ENCODE data around the gene ZNF414. TPM values are rescaled to one million over a fixed set of nuclear protein-coding genes. Genes with fewer than 3 reads are reported as not detected.

ZNF414 gene
- polyA plus RNA-seq, 1 donor (not counting 4 experiments of a cell fraction or from before 2014, with no cell fraction given), result 1.9 TPM

DNA sequence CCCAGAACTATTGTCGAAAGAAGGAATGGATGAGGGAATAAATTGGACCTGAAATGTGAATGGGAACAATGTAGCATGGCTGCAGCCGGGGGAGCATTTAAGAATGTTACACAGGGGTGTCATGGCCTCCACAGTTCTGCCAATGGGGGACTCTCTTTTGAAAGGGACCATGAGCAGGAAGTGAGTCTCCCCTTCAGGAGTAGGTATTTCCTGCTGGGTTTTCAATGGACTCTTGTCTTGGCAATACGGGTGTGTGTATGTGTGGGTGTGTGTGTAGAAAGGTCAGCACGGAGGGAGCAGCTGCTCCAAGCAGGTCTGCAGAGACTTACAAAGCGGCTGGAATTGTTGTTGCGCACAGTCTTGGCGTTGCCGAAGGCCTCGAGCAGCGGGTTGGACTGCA, 38.8 kb upstream of the ZNF414 start:
- Histone ChIP-seq H2AFZ (ENCODE audit: control insufficient read depth, low read length) (peak overlapping the region; percentile 58), H3K9me1 (ENCODE audit: control insufficient read depth, extremely low read depth, insufficient read depth, low read length) (no peaks in the 10 kb centered on the region), H3K4me2 (ENCODE audit: control insufficient read depth, extremely low read depth, insufficient read depth, low read depth, low read length) (peak overlapping the region; percentile 46), H3K27me3 (ENCODE audit: control insufficient read depth, extremely low read depth, insufficient read depth, low read length) (no peaks in the 10 kb centered on the region), H3K36me3 (ENCODE audit: control insufficient read depth in 2 of 2, extremely low read depth in 1 of 2, insufficient read depth in 2 of 2, low read length in 2 of 2) (peaks cover 0 to 1% of the 10 kb centered on the region in 2 experiments), H3K4me3 (ENCODE audit: control insufficient read depth in 2 of 3, extremely low read depth in 1 of 3, insufficient read depth in 2 of 3, low read depth in 1 of 3, low read length in 3 of 3) (peak overlapping the region in 1 of 3 experiments; percentile 14), H3K79me2 (ENCODE audit: control insufficient read depth, insufficient read depth, low read length) (no peaks in the 10 kb centered on the region), H3K4me1 (ENCODE audit: control insufficient read depth, extremely low read depth, insufficient read depth, low read length) (no peaks in the 10 kb centered on the region), H3K9ac (ENCODE audit: control insufficient read depth, extremely low read depth, insufficient read depth, low read length) (no peak overlapping the region), H3K27ac (ENCODE audit: control insufficient read depth, insufficient read depth, low read length) (no peak overlapping the region), H4K20me1 (ENCODE audit: control insufficient read depth, extremely low read depth, insufficient read depth, low read length) (no peaks in the 10 kb centered on the region), H3K9me3 (ENCODE audit: control insufficient read depth, low read depth, low read length) (no peaks in the 10 kb centered on the region)
- dilution Hi-C loops (cut with MboI; ENCODE audit: extremely low pct_ligation_motif_present, low sequenced_read_pairs), result no loop called here
- FAIRE-seq, result peak; percentile 13
- no peak for DNase-seq (ENCODE audit: low read depth, low spot score)
- no peak for TF ChIP-seq EZH2 (IDR thresholded peaks at IDR 0.05; ENCODE audit: low read length)
- TF ChIP-seq CTCF (optimal IDR thresholded peaks at IDR 0.05 in 1 of 3, IDR thresholded peaks at IDR 0.05 in 1 of 3, conservative IDR thresholded peaks at IDR 0.05 in 1 of 3; ENCODE audit: extremely low read depth in 1 of 3, insufficient read depth in 2 of 3, low read length in 3 of 3), result no peak

DNA sequence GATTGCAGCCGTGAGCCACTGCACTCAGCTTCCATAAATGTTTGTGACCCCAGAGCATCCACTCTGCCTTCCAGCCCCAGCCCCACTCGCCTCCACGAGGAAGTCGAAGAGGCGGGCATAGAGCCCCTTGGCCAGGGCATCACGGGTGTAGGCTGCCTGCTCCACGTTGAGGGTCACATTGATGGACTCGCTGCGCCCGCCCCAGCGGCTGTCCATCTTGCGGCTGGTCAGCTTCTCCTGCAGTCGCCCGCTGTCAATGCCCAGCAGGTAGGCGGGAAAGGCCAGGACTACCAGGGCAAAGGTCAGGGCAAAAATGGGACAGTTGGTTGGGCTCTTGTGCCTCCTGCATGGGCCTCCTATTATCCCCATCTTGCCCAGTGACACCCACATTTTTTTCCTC, 36.1 kb upstream of the ZNF414 start:
- dilution Hi-C loops (cut with MboI; ENCODE audit: extremely low pct_ligation_motif_present, low sequenced_read_pairs), result no loop called here
- DNase-seq (ENCODE audit: low read depth, low spot score), result no peak

More for the DNA sequence above, 36.1 kb upstream of the ZNF414 start:
- H2AFZ ChIP-seq (ENCODE audit: control insufficient read depth, low read length), result no peak overlapping the region
- H3K4me1 ChIP-seq (ENCODE audit: control insufficient read depth, extremely low read depth, insufficient read depth, low read length), result no peaks in the 10 kb centered on the region
- no peaks in the 10 kb centered on the region for H3K27me3 ChIP-seq (ENCODE audit: control insufficient read depth, extremely low read depth, insufficient read depth, low read length)
- no peak for FAIRE-seq
- H3K79me2 ChIP-seq (ENCODE audit: control insufficient read depth, insufficient read depth, low read length), result no peaks in the 10 kb centered on the region
- no peaks in the 10 kb centered on the region for H3K9me1 ChIP-seq (ENCODE audit: control insufficient read depth, extremely low read depth, insufficient read depth, low read length)
- no peak overlapping the region for H3K4me2 ChIP-seq (ENCODE audit: control insufficient read depth, extremely low read depth, insufficient read depth, low read depth, low read length)
- TF ChIP-seq CTCF (optimal IDR thresholded peaks at IDR 0.05 in 1 of 3, IDR thresholded peaks at IDR 0.05 in 1 of 3, conservative IDR thresholded peaks at IDR 0.05 in 1 of 3; ENCODE audit: extremely low read depth in 1 of 3, insufficient read depth in 2 of 3, low read length in 3 of 3) (no peak), EZH2 (IDR thresholded peaks at IDR 0.05; ENCODE audit: low read length) (no peak)
- H3K9ac ChIP-seq (ENCODE audit: control insufficient read depth, extremely low read depth, insufficient read depth, low read length), result no peak overlapping the region
- no peak overlapping the region for H3K27ac ChIP-seq (ENCODE audit: control insufficient read depth, insufficient read depth, low read length)
- H3K9me3 ChIP-seq (ENCODE audit: control insufficient read depth, low read depth, low read length), result no peaks in the 10 kb centered on the region
- H3K36me3 ChIP-seq (ENCODE audit: control insufficient read depth in 2 of 2, extremely low read depth in 1 of 2, insufficient read depth in 2 of 2, low read length in 2 of 2), result peaks cover 0 to 1% of the 10 kb centered on the region in 2 experiments
- H4K20me1 ChIP-seq (ENCODE audit: control insufficient read depth, extremely low read depth, insufficient read depth, low read length), result no peaks in the 10 kb centered on the region
- H3K4me3 ChIP-seq (ENCODE audit: control insufficient read depth in 2 of 3, extremely low read depth in 1 of 3, insufficient read depth in 2 of 3, low read depth in 1 of 3, low read length in 3 of 3), result no peak overlapping the region
